Activated naive CD4-positive, alpha-beta T cell treated with anti-CD3 and anti-CD28 coated beads, Interleukin-2, amount 50 U/mL, for 16 hours (primary cell): ENCODE results near the gene GPR26.

Source experiments
- DNase-seq: peaks from one replicate; pipeline ENCODE4 v3.0.0-alpha.2; 2020

Gene GPR26

GRCh38 chr10:123666318-123667236 lies at the start of gene GPR26:
Gene GPR26 (plus strand): TSS chr10:123666355. CDS start chr10:123666408, 53 bp downstream.
- DNase-seq, result no peak

GRCh38 chr10:123618224-123618623 lies 47.9 kb upstream of the GPR26 start:
- DNase-seq, result no peak

- DNase-seq, result no peak
These were observed 46.9 kb upstream of the GPR26 start for GRCh38 chr10:123619067-123619855.

- DNase-seq, result no peak
These were observed 45.5 kb upstream of the GPR26 start for GRCh38 chr10:123620621-123621020.

- no peak for DNase-seq
These were observed 44.7 kb upstream of the GPR26 start for GRCh38 chr10:123621492-123621891.

- no peak for DNase-seq
These were observed 44.2 kb upstream of the GPR26 start for GRCh38 chr10:123621916-123622315.

- DNase-seq, result no peak
These were observed 43.8 kb upstream of the GPR26 start for GRCh38 chr10:123622381-123622780.

GRCh38 chr10:123624086-123624485 lies 42.1 kb upstream of the GPR26 start:
- no peak for DNase-seq

GRCh38 chr10:123633106-123633505 lies 33.0 kb upstream of the GPR26 start:
- no peak for DNase-seq

- DNase-seq, result no peak
These were observed 32.5 kb upstream of the GPR26 start for GRCh38 chr10:123633636-123634035.

- DNase-seq, result no peak
These were observed 31.9 kb upstream of the GPR26 start for GRCh38 chr10:123634221-123634620.

- DNase-seq, result no peak
These were observed 31.0 kb upstream of the GPR26 start for GRCh38 chr10:123635131-123635530.

- DNase-seq, result no peak
These were observed 30.4 kb upstream of the GPR26 start for GRCh38 chr10:123635745-123636144.

GRCh38 chr10:123636598-123637325 lies 29.4 kb upstream of the GPR26 start:
- no peak for DNase-seq

- no peak for DNase-seq
These were observed 28.8 kb upstream of the GPR26 start for GRCh38 chr10:123637326-123637880.

GRCh38 chr10:123639131-123639530 lies 27.0 kb upstream of the GPR26 start:
- no peak for DNase-seq

- DNase-seq, result no peak
These were observed 26.1 kb upstream of the GPR26 start for GRCh38 chr10:123640016-123640535.

- DNase-seq, result no peak
These were observed 23.9 kb upstream of the GPR26 start for GRCh38 chr10:123642293-123642692.

GRCh38 chr10:123642697-123643096 lies 23.5 kb upstream of the GPR26 start:
- no peak for DNase-seq

- no peak for DNase-seq
These were observed 22.8 kb upstream of the GPR26 start for GRCh38 chr10:123643315-123643714.

- no peak for DNase-seq
These were observed 21.1 kb upstream of the GPR26 start for GRCh38 chr10:123645016-123645415.

GRCh38 chr10:123645615-123646014 lies 20.5 kb upstream of the GPR26 start:
- DNase-seq, result no peak

GRCh38 chr10:123648595-123648994 lies 17.6 kb upstream of the GPR26 start:
- DNase-seq, result no peak
